GM23338 (cell line): ENCODE results near the gene AXIN2. TPM values are rescaled to one million over a fixed set of nuclear protein-coding genes. Genes with fewer than 3 reads are reported as not detected.

Experiments
- ATAC-seq: fragments of 200-7000 bp; cut with Tn5 transposase; 3 replicates; pipeline ENCODE4 v1.9.1; 2020
- DNase-seq: peaks from one replicate; pipeline ENCODE4 v3.0.0-alpha.2; 2015; ENCODE audit warnings: low spot score
- H2AFZ ChIP-seq: fragments of 200-600 bp; sonication (generic); 2 replicates; pipeline ENCODE4 v1.8.0; 2016; ENCODE audit warnings: antibody characterized with exemption, mild to moderate bottlenecking, moderate library complexity
- H3F3A ChIP-seq: fragments of 200-600 bp; sonication (generic); replicated peaks from 2 replicates; pipeline ENCODE4 v1.8.0; 2017; ENCODE audit warnings: antibody characterized with exemption, mixed run types, low read depth
- H3K27ac ChIP-seq: fragments of 200-600 bp; sonication (generic); 2 replicates; pipeline ENCODE4 v1.6.1; 2016; ENCODE audit warnings: low read depth
- H3K27me3 ChIP-seq: fragments of 200-600 bp; sonication (generic); 2 replicates; pipeline ENCODE4 v1.8.0; 2016; ENCODE audit warnings: mild to moderate bottlenecking, mixed run types, moderate library complexity; ENCODE audit not compliant: insufficient read depth
- H3K36me3 ChIP-seq: fragments of 200-600 bp; sonication (generic); 2 replicates; pipeline ENCODE4 v1.8.0; 2016; ENCODE audit warnings: mild to moderate bottlenecking; ENCODE audit not compliant: insufficient read depth
- H3K4me1 ChIP-seq: fragments of 200-600 bp; sonication (generic); 2 replicates; pipeline ENCODE4 v1.8.0; 2016; ENCODE audit warnings: mild to moderate bottlenecking, moderate library complexity; ENCODE audit not compliant: insufficient read depth
- H3K4me2 ChIP-seq: fragments of 200-600 bp; sonication (generic); 2 replicates; pipeline ENCODE4 v1.7.1; 2017; ENCODE audit warnings: mixed run types
- H3K4me3 ChIP-seq: fragments of 200-600 bp; sonication (generic); 2 replicates; pipeline ENCODE4 v1.6.1; 2016; ENCODE audit warnings: mixed run types
- H3K79me2 ChIP-seq: fragments of 200-600 bp; sonication (generic); replicated peaks from 2 replicates; pipeline ENCODE4 v1.8.0; 2017; ENCODE audit warnings: mild to moderate bottlenecking; ENCODE audit not compliant: insufficient read depth
- H3K9me2 ChIP-seq: fragments of 200-600 bp; sonication (generic); 2 replicates; pipeline ENCODE4 v1.8.0; 2017; ENCODE audit not compliant: insufficient read depth
- H4K20me1 ChIP-seq: fragments of 200-600 bp; sonication (generic); replicated peaks from 2 replicates; pipeline ENCODE4 v1.8.0; 2017; ENCODE audit warnings: mild to moderate bottlenecking; ENCODE audit not compliant: insufficient read depth
- H3K27ac Mint-ChIP-seq: 2 replicates; pipeline ENCODE4 v1.8.0; 2020; ENCODE audit warnings: inconsistent platforms, mild to moderate bottlenecking, moderate library complexity, mixed read lengths
- H3K27me3 Mint-ChIP-seq: 3 replicates; pipeline ENCODE4 v1.8.0; 2022; ENCODE audit warnings: low read depth, mild to moderate bottlenecking, moderate library complexity, mixed read lengths, inconsistent platforms; ENCODE audit not compliant: insufficient read depth, poor library complexity
- H3K36me3 Mint-ChIP-seq: 3 replicates; pipeline ENCODE4 v1.8.0; 2021; ENCODE audit warnings: low read depth, mild to moderate bottlenecking, inconsistent platforms, moderate library complexity, mixed read lengths
- H3K4me1 Mint-ChIP-seq: 3 replicates; pipeline ENCODE4 v1.8.0; 2020; ENCODE audit warnings: mild to moderate bottlenecking, inconsistent platforms, mixed read lengths
- H3K4me3 Mint-ChIP-seq: 3 replicates; pipeline ENCODE4 v1.8.0; 2021; ENCODE audit warnings: moderate library complexity, mild to moderate bottlenecking, inconsistent platforms, mixed read lengths
- H3K9me3 Mint-ChIP-seq: 3 replicates; pipeline ENCODE4 v1.8.0; 2020; ENCODE audit warnings: moderate library complexity, mild to moderate bottlenecking, inconsistent platforms, mixed read lengths
- CREB1 ChIP-seq: fragments of 250-450 bp; sonication (Bioruptor Pico); IDR thresholded peaks from 2 replicates; pipeline ENCODE4 v1.5.0; 2020; ENCODE audit warnings: low read depth, mild to moderate bottlenecking, moderate library complexity
- CTCF ChIP-seq, 2 experiments: fragments of 200-600 bp in 1 of 2; sonication (generic) in 1 of 2; conservative IDR thresholded peaks; 2 replicates each; pipeline versions ENCODE4 v1.5.1 to v1.6.1; 2016 to 2017; ENCODE audit warnings: antibody characterized with exemption in 2 of 2, low read depth in 2 of 2, mild to moderate bottlenecking in 2 of 2, moderate library complexity in 1 of 2
- ETS1 ChIP-seq: IDR thresholded peaks from 2 replicates; pipeline ENCODE4 v1.6.1; 2016; ENCODE audit warnings: antibody characterized with exemption
- EZH2 ChIP-seq: fragments of 200-600 bp; sonication (generic); IDR thresholded peaks from one replicate; pipeline ENCODE4 v1.8.0; 2017; ENCODE audit warnings: antibody characterized with exemption, mild to moderate bottlenecking, low read depth; ENCODE audit not compliant: unreplicated experiment
- EZH2phosphoT487 ChIP-seq: fragments of 200-600 bp; sonication (generic); IDR thresholded peaks from one replicate; pipeline ENCODE4 v1.8.1; 2018; ENCODE audit warnings: antibody characterized with exemption; ENCODE audit not compliant: unreplicated experiment
- JUNB ChIP-seq: IDR thresholded peaks from one replicate; pipeline ENCODE4 v1.6.1; 2016; ENCODE audit warnings: antibody characterized with exemption; ENCODE audit not compliant: unreplicated experiment
- NANOG ChIP-seq: IDR thresholded peaks from 2 replicates; pipeline ENCODE4 v1.6.1; 2016; ENCODE audit warnings: antibody characterized with exemption, borderline replicate concordance
- POLR2AphosphoS5 ChIP-seq: IDR thresholded peaks from 2 replicates; pipeline ENCODE4 v1.6.1; 2016; ENCODE audit warnings: antibody characterized with exemption, low read depth
- REST ChIP-seq: IDR thresholded peaks from one replicate; pipeline ENCODE4 v1.6.1; 2018; ENCODE audit warnings: antibody characterized with exemption; ENCODE audit not compliant: unreplicated experiment
- STAT1 ChIP-seq: IDR thresholded peaks from one replicate; pipeline ENCODE4 v1.6.1; 2016; ENCODE audit warnings: antibody characterized with exemption; ENCODE audit not compliant: unreplicated experiment
- ZNF331 ChIP-seq: fragments of 250-450 bp; sonication (Bioruptor Pico); IDR thresholded peaks from 2 replicates; pipeline ENCODE4 v1.5.0; 2020; ENCODE audit warnings: low read depth, mild to moderate bottlenecking, moderate library complexity
- ZNF462 ChIP-seq: fragments of 250-450 bp; sonication (Bioruptor Pico); IDR thresholded peaks from 2 replicates; pipeline ENCODE4 v1.5.0; 2020; ENCODE audit warnings: mild to moderate bottlenecking, moderate library complexity
- polyA plus RNA-seq: library from polyadenylated mRNA; unstranded; fragments of >200 nt; fragmentation: Nextera tagmentation; extraction: Ambion mirVana; gene quantifications from 2 replicates; pipeline ENCODE4 v1.2.1, GENCODE V29; 2016
- total RNA-seq: library from RNA; depleted of rRNA; stranded (reverse); fragments of >200 nt; shearing (Covaris generic); gene quantifications from 2 replicates; pipeline ENCODE4 v1.2.3, GENCODE V29; 2014

The AXIN2 gene
- total and polyA plus RNA-seq, 2 experiments from 2014 or later, result 8.0 to 32.7 TPM

- TF ChIP-seq ETS1, result no peak
Measured at GRCh38 chr17:65487990-65488389, 73.5 kb downstream of the AXIN2 start (continued).

GRCh38 chr17:65487161-65487560 is 74.3 kb downstream of the AXIN2 start:
- Histone ChIP-seq H3K36me3 (no peaks in the 10 kb centered on the region; the same call in 1 of the 2 replicates), H3K4me1 (no peaks in the 10 kb centered on the region), H3K4me3 (no peak overlapping the region), H3K27ac (no peak overlapping the region), H3K79me2 (no peaks in the 10 kb centered on the region), H3F3A (no peaks in the 10 kb centered on the region), H3K4me2 (no peak overlapping the region), H4K20me1 (no peaks in the 10 kb centered on the region), H2AFZ (no peak overlapping the region), H3K9me2 (peaks cover 14% of the 10 kb centered on the region; the same call in 1 of the 2 replicates), H3K27me3 (no peaks in the 10 kb centered on the region)
- H3K4me3 Mint-ChIP-seq, result no peak overlapping the region
- ATAC-seq (no peak), DNase-seq (no peak)
- H3K27me3 Mint-ChIP-seq, result no peaks in the 10 kb centered on the region
- peaks cover 3% of the 10 kb centered on the region; the same call in 2 of the 3 replicates for H3K4me1 Mint-ChIP-seq
- no peak overlapping the region for H3K27ac Mint-ChIP-seq
- peaks cover 23% of the 10 kb centered on the region for H3K9me3 Mint-ChIP-seq
- peaks cover 14% of the 10 kb centered on the region for H3K36me3 Mint-ChIP-seq
- TF ChIP-seq POLR2AphosphoS5 (no peak), ZNF462 (no peak), EZH2 (no peak), STAT1 (no peak), JUNB (no peak), CREB1 (CRISPR knock-in tag) (no peak), NANOG (no peak), ETS1 (no peak), EZH2phosphoT487 (no peak), CTCF (conservative IDR thresholded peaks at IDR 0.05; ENCODE audit: low read depth in 2 of 2) (no peak), REST (no peak), ZNF331 (CRISPR knock-in tag) (no peak)
